Mesenchymal stem cell (in vitro differentiated cells and primary cell): ENCODE measurements around the gene LRRC71.
A peak's percentile ranks its signal among the peaks of the same experiment; 100 is the strongest.

Experiments
- DNase-seq: peaks from one replicate; pipeline ENCODE4 v3.0.0-alpha.2; 2013
- H2AFZ ChIP-seq: one replicate; pipeline ENCODE4 v1.6.1; 2013; ENCODE audit warnings: low read depth, mild to moderate bottlenecking, control low read depth, inconsistent platforms, low read length, moderate library complexity
- H2AK5ac ChIP-seq: 2 replicates; pipeline ENCODE4 v1.6.1; 2013; ENCODE audit warnings: low read length, moderate library complexity, mild to moderate bottlenecking, inconsistent platforms; ENCODE audit not compliant: severe bottlenecking
- H2BK120ac ChIP-seq: one replicate; pipeline ENCODE4 v1.6.1; 2013; ENCODE audit warnings: low read depth, mild to moderate bottlenecking, inconsistent platforms, low read length, moderate library complexity
- H2BK12ac ChIP-seq, 2 experiments: one replicate each; pipeline ENCODE4 v1.6.1; 2013; ENCODE audit warnings: inconsistent platforms in 2 of 2, low read length in 2 of 2, mild to moderate bottlenecking in 2 of 2, moderate library complexity in 2 of 2, control low read depth in 1 of 2
- H2BK15ac ChIP-seq: one replicate; pipeline ENCODE4 v1.6.1; 2013; ENCODE audit warnings: mild to moderate bottlenecking, low read depth, inconsistent platforms; ENCODE audit not compliant: poor library complexity, severe bottlenecking
- H2BK5ac ChIP-seq: 2 replicates; pipeline ENCODE4 v1.6.1; 2013; ENCODE audit warnings: low read depth, mild to moderate bottlenecking, low read length, control low read depth, inconsistent platforms; ENCODE audit not compliant: poor library complexity, severe bottlenecking
- H3K14ac ChIP-seq, 2 experiments: one replicate each; pipeline ENCODE4 v1.6.1; 2013; ENCODE audit warnings: inconsistent platforms in 2 of 2, low read length in 2 of 2, control low read depth in 1 of 2, mild to moderate bottlenecking in 1 of 2, moderate library complexity in 1 of 2
- H3K18ac ChIP-seq, 2 experiments: one replicate each; pipeline ENCODE4 v1.6.1; 2013; ENCODE audit warnings: inconsistent platforms in 2 of 2, low read length in 2 of 2, control low read depth in 1 of 2, low read depth in 1 of 2, mild to moderate bottlenecking in 1 of 2
- H3K23ac ChIP-seq, 2 experiments: one replicate each; pipeline ENCODE4 v1.6.1; 2013; ENCODE audit warnings: inconsistent platforms in 2 of 2, low read length in 2 of 2, mild to moderate bottlenecking in 2 of 2, moderate library complexity in 2 of 2, control low read depth in 1 of 2
- H3K27ac ChIP-seq: 2 replicates; pipeline ENCODE4 v1.5.1; 2013; ENCODE audit warnings: mild to moderate bottlenecking, moderate library complexity, low read length, control low read depth, inconsistent platforms; ENCODE audit not compliant: poor library complexity, severe bottlenecking
- H3K27me3 ChIP-seq, 2 experiments: 2 replicates each; pipeline versions ENCODE4 v1.6.1 to v1.7.0; 2013; ENCODE audit warnings: low read length in 2 of 2, mild to moderate bottlenecking in 2 of 2, moderate library complexity in 2 of 2, control low read depth in 1 of 2, inconsistent platforms in 1 of 2; ENCODE audit not compliant: control insufficient read depth in 1 of 2, insufficient read depth in 1 of 2
- H3K36me3 ChIP-seq, 2 experiments: 2 replicates each; pipeline versions ENCODE4 v1.6.1 to v1.7.0; 2013; ENCODE audit warnings: low read length in 2 of 2, control low read depth in 1 of 2, inconsistent platforms in 1 of 2, low read depth in 1 of 2, mild to moderate bottlenecking in 1 of 2; ENCODE audit not compliant: insufficient read depth in 2 of 2, control insufficient read depth in 1 of 2
- H3K4ac ChIP-seq, 2 experiments: one replicate each; pipeline ENCODE4 v1.6.1; 2013; ENCODE audit warnings: inconsistent platforms in 2 of 2, low read length in 2 of 2, mild to moderate bottlenecking in 2 of 2, moderate library complexity in 2 of 2, control low read depth in 1 of 2, low read depth in 1 of 2
- H3K4me1 ChIP-seq: 2 replicates; pipeline ENCODE4 v1.6.1; 2013; ENCODE audit warnings: low read depth, low read length, control low read depth; ENCODE audit not compliant: control insufficient read depth, insufficient read depth
- H3K4me2 ChIP-seq: 2 replicates; pipeline ENCODE4 v1.6.1; 2013; ENCODE audit warnings: low read length, mild to moderate bottlenecking, inconsistent platforms; ENCODE audit not compliant: poor library complexity, severe bottlenecking
- H3K4me3 ChIP-seq, 2 experiments: 2 replicates each; pipeline versions ENCODE4 v1.5.1 to v1.7.0; 2013; ENCODE audit warnings: low read length in 2 of 2, mild to moderate bottlenecking in 2 of 2, control low read depth in 1 of 2, low read depth in 1 of 2; ENCODE audit not compliant: insufficient read depth in 1 of 2
- H3K79me1 ChIP-seq: replicated peaks from 2 replicates; pipeline ENCODE4 v1.6.1; 2013; ENCODE audit warnings: mild to moderate bottlenecking, control low read depth, low read length, inconsistent platforms; ENCODE audit not compliant: poor library complexity, severe bottlenecking
- H3K9ac ChIP-seq: 2 replicates; pipeline ENCODE4 v1.7.0; 2013; ENCODE audit warnings: mild to moderate bottlenecking, low read length, moderate library complexity
- H3K9me3 ChIP-seq: 2 replicates; pipeline ENCODE4 v1.7.0; 2013; ENCODE audit warnings: mild to moderate bottlenecking, low read length; ENCODE audit not compliant: control insufficient read depth
- H4K8ac ChIP-seq: one replicate; pipeline ENCODE4 v1.6.1; 2013; ENCODE audit warnings: inconsistent platforms, mild to moderate bottlenecking, low read length, moderate library complexity
- H4K91ac ChIP-seq: one replicate; pipeline ENCODE4 v1.6.1; 2013; ENCODE audit warnings: mild to moderate bottlenecking, low read length, inconsistent platforms
- WGBS: methylation state at CpG from one replicate; pipeline ENCODE4 v1.1.7; 2013; ENCODE audit warnings: mixed read lengths; 5-methylcytosine and 5-hydroxymethylcytosine counted together

Gene LRRC71

DNA sequence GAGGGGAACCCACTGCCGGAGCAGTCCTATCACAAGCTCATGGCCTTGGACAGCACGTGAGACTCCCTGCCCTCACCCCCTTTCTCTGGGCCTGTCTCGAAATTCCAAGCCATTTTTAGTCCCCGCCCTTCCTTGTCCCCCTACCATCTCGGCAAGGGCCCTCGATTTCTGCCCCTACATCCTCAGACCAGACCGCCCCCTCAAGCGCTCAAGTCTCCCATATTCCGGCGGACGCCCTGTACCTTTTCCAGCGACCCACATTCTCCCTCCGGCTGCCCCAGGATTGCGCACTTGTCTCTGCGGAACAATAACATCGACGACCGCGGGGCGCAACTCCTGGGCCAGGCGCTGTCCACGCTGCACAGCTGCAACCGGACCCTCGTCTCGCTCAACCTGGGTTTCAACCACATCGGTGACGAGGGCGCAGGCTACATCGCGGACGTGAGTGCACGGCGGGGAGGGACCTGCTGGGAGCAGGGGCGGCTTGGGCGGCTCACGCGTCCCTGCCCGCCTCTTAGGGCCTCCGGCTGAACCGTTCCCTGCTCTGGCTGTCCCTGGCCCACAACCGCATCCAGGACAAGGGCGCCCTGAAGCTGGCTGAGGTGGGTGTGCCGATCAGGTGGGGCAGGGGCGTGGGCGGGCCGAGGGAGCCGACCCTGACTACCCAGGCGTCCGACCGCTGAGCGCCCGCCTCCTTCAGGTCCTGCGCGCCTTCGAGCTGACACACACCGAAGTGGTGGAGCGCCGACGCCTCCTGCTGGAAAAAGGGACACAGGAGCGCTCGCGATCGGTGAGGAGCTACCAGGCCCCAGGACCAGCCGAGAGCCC lies 7.0 kb downstream of the LRRC71 start:
- H3K23ac ChIP-seq = peak overlapping the region in 1 of 2 experiments; percentile 80
- peaks cover 68 to 77% of the 10 kb centered on the region in 2 experiments for H3K27me3 ChIP-seq
- peak; percentile 80 for DNase-seq
- H3K4ac ChIP-seq = no peak overlapping the region
- no peak overlapping the region for H3K27ac ChIP-seq
- H3K79me1 ChIP-seq = no peaks in the 10 kb centered on the region
- H3K36me3 ChIP-seq = no peaks in the 10 kb centered on the region
- peak overlapping the region; percentile 55 to 70 for H3K4me3 ChIP-seq
- peak overlapping the region; percentile 18 for H2AFZ ChIP-seq
- H3K18ac ChIP-seq = no peak overlapping the region
- H3K4me1 ChIP-seq = peaks cover 23% of the 10 kb centered on the region
- H2BK12ac ChIP-seq = peak overlapping the region in 1 of 2 experiments; percentile 49
- no peak overlapping the region for H3K9ac ChIP-seq
- no peak overlapping the region for H2BK120ac ChIP-seq
- H2BK5ac ChIP-seq = no peak overlapping the region
- no peak overlapping the region for H2AK5ac ChIP-seq
- H3K4me2 ChIP-seq = peak overlapping the region; percentile 99
- no peak overlapping the region for H4K91ac ChIP-seq
- no peak overlapping the region for H3K14ac ChIP-seq
- H4K8ac ChIP-seq = peak overlapping the region; percentile 19
- H2BK15ac ChIP-seq = peak overlapping the region; percentile 15
- no peaks in the 10 kb centered on the region for H3K9me3 ChIP-seq
- WGBS = 4% methylated on average over 64 of the region's 64 CpGs

DNA sequence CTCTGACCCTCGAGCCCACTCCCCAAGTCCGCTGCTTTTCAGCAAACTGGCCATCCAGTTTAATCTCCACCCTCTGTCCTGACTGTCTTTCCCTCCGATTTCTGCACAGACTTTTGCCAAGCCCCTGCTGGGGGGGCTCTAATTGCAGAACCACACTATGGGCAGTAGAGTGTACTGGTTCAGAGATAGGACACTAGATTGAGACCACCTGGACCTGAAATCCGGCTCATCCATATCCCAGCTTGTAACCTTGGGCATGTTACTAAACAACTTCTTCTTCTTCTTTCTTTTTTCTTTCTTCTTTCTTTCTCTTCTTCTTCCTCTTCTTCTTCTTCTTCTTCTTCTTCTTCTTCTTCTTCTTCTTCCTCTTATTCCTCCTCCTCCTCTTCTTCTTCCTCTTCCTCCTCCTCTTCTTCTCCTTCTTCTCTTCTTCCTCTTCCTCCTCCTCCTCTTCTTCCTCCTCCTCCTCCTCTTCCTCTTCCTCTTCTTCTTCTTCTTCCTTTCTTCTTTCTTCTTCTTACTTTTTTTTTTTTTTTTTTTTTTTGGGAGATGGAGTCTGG lies 7.7 kb downstream of the LRRC71 start:
- Histone ChIP-seq H3K4me3 (peak overlapping the region in 1 of 2 experiments; percentile 70), H3K4ac (no peak overlapping the region), H2AFZ (peak overlapping the region; percentile 18), H3K18ac (no peak overlapping the region), H2BK12ac (no peak overlapping the region), H2BK5ac (no peak overlapping the region), H3K4me2 (no peak overlapping the region), H3K36me3 (no peaks in the 10 kb centered on the region), H3K27me3 (peaks cover 61 to 70% of the 10 kb centered on the region in 2 experiments), H3K9ac (no peak overlapping the region), H4K91ac (no peak overlapping the region), H3K79me1 (no peaks in the 10 kb centered on the region), H2AK5ac (no peak overlapping the region), H3K4me1 (peaks cover 20% of the 10 kb centered on the region), H3K23ac (peak overlapping the region in 1 of 2 experiments; percentile 60), H2BK15ac (peak overlapping the region; percentile 13), H3K14ac (no peak overlapping the region), H4K8ac (no peak overlapping the region), H3K27ac (no peak overlapping the region), H2BK120ac (no peak overlapping the region), H3K9me3 (no peaks in the 10 kb centered on the region)
- 15% methylated on average over 4 of the region's 4 CpGs for WGBS
- DNase-seq = no peak

- Histone ChIP-seq H3K36me3 (peaks cover 0 to 3% of the 10 kb centered on the region in 2 experiments), H3K23ac (no peak overlapping the region), H3K9me3 (no peaks in the 10 kb centered on the region), H3K14ac (no peak overlapping the region), H4K8ac (no peak overlapping the region), H3K27ac (no peak overlapping the region), H3K9ac (no peak overlapping the region), H2BK15ac (no peak overlapping the region), H2AK5ac (no peak overlapping the region), H3K27me3 (peaks cover 46 to 54% of the 10 kb centered on the region in 2 experiments), H3K18ac (no peak overlapping the region), H3K79me1 (no peaks in the 10 kb centered on the region), H2BK12ac (no peak overlapping the region), H3K4me2 (no peak overlapping the region), H2AFZ (no peak overlapping the region), H4K91ac (no peak overlapping the region), H3K4me1 (peaks cover 10% of the 10 kb centered on the region), H3K4ac (no peak overlapping the region), H3K4me3 (no peak overlapping the region), H2BK5ac (no peak overlapping the region), H2BK120ac (no peak overlapping the region)
- 83% methylated on average over 6 of the region's 6 CpGs for WGBS
- no peak for DNase-seq
These were observed 9.3 kb downstream of the LRRC71 start for GRCh38 chr1:156929596-156930238.

DNA sequence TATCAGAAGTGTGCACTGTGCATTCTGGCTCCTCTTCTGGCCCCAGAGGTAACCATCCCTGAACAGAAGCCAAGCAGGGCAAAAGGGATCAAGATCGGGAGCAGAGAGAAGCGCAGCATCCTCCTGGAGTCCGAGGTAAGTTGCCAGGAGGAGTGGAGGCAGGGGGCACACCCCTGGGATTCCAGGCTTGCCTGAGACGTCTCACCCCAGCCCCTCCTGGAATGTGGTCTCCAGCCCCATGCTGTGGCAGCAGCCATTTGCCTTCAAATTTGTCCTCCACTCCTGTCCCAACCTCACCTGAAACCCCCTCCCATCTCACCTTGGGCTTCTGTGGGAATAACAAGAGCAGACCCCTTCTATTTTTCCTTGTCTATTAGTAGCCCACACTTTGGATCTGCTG lies 10.1 kb downstream of the LRRC71 start:
- 70% methylated on average over 4 of the region's 4 CpGs for WGBS
- Histone ChIP-seq H2BK15ac (no peak overlapping the region), H2AK5ac (no peak overlapping the region), H3K9ac (no peak overlapping the region), H4K91ac (no peak overlapping the region), H3K4ac (no peak overlapping the region), H3K27me3 (peaks cover 38 to 46% of the 10 kb centered on the region in 2 experiments), H3K9me3 (no peaks in the 10 kb centered on the region), H2BK12ac (no peak overlapping the region), H2AFZ (no peak overlapping the region), H3K36me3 (peaks cover 5 to 9% of the 10 kb centered on the region in 2 experiments), H2BK120ac (no peak overlapping the region), H3K4me3 (no peak overlapping the region), H3K14ac (no peak overlapping the region), H3K18ac (no peak overlapping the region), H3K79me1 (no peaks in the 10 kb centered on the region), H3K27ac (no peak overlapping the region), H3K4me2 (no peak overlapping the region), H4K8ac (no peak overlapping the region), H3K23ac (no peak overlapping the region), H2BK5ac (no peak overlapping the region), H3K4me1 (peaks cover 10% of the 10 kb centered on the region)
- no peak for DNase-seq
